Transverse colon (tissue), 4 donors: ENCODE measurements around the gene TMEM235.

Source experiments
- CTCF ChIP-seq, 5 experiments: fragments of 200-600 bp in 3 of 5; fragments of 450-650 bp in 2 of 5; sonication (generic) in 3 of 5; IDR thresholded peaks; 1 replicate in 2 of 5; 2 replicates in 3 of 5; pipeline ENCODE4 v1.5.1; 2016 to 2017; ENCODE audit warnings: antibody characterized with exemption in 5 of 5, inconsistent platforms in 3 of 5, mild to moderate bottlenecking in 2 of 5, moderate library complexity in 1 of 5
- POLR2A ChIP-seq: fragments of 450-650 bp; IDR thresholded peaks from one replicate; pipeline ENCODE4 v1.6.1; 2016; ENCODE audit warnings: antibody characterized with exemption, mild to moderate bottlenecking, moderate library complexity
- POLR2AphosphoS5 ChIP-seq, 3 donors: sonication (generic); formaldehyde crosslinking; IDR thresholded peaks; one replicate each; pipeline ENCODE4 v1.6.1; 2016; ENCODE audit warnings: antibody characterized with exemption in 3 of 3

- TF ChIP-seq POLR2A (no peak), CTCF (IDR thresholded peaks at IDR 0.05) (no peak), POLR2AphosphoS5 (IDR thresholded peaks at IDR 0.05) (no peak)
Measured at GRCh38 chr17:78247304-78247703, 15.9 kb downstream of the TMEM235 start.
